B cell (primary cell): ENCODE results near the gene PALM. TPM values are rescaled to one million over a fixed set of nuclear protein-coding genes. Genes with fewer than 3 reads are reported as not detected.

Experiments
- ATAC-seq: fragments of 200-7000 bp; cut with Tn5 transposase; one replicate; pipeline ENCODE4 v1.10.0; 2021; ENCODE audit warnings: low read depth, mild to moderate bottlenecking, moderate number of reproducible peaks, moderate library complexity
- CTCF ChIA-PET: fragments of 350-600 bp; sonication (Branson Sonifier 250); formaldehyde crosslinking; loops from one replicate; lab custom pipeline; 2021; ENCODE audit warnings: antibody characterized with exemption, inconsistent platforms; lab: Charles Lee
- POLR2A ChIA-PET: fragments of 350-600 bp; sonication (Branson Sonifier 250); formaldehyde crosslinking; loops from one replicate; lab custom pipeline; 2021; ENCODE audit warnings: antibody characterized with exemption; lab: Charles Lee
- DNase-seq: peaks from one replicate; pipeline ENCODE4 v3.0.0; 2013
- H2AFZ ChIP-seq: 2 replicates; pipeline ENCODE4 v1.6.1; 2012; ENCODE audit warnings: mild to moderate bottlenecking, low read depth, low read length; ENCODE audit not compliant: insufficient read depth, poor library complexity, severe bottlenecking
- H3K27ac ChIP-seq, 2 donors: 1 replicate in 1 of 2; 2 replicates in 1 of 2; pipeline ENCODE4 v1.5.1; 2012 to 2013; ENCODE audit warnings: low read length in 2 of 2, mild to moderate bottlenecking in 2 of 2, moderate library complexity in 1 of 2
- H3K27me3 ChIP-seq, 4 experiments: fragments of 200-600 bp in 1 of 4; sonication (generic) in 1 of 4; replicated peaks in 1 of 4; 1 replicate in 2 of 4; 2 replicates in 2 of 4; pipeline versions ENCODE4 v1.6.1 to v1.7.0; 2013 to 2016; ENCODE audit warnings: low read length in 3 of 4, mild to moderate bottlenecking in 2 of 4, mixed read lengths in 1 of 4, moderate library complexity in 1 of 4; ENCODE audit not compliant: insufficient read depth in 4 of 4, control insufficient read depth in 3 of 4; ENCODE audit errors: control extremely low read depth in 1 of 4
- H3K36me3 ChIP-seq, 2 experiments: replicated peaks in 1 of 2; 1 replicate in 1 of 2; 2 replicates in 1 of 2; pipeline versions ENCODE4 v1.6.1 to v1.7.1; 2013; ENCODE audit warnings: low read length in 1 of 2; ENCODE audit not compliant: insufficient read depth in 2 of 2, control insufficient read depth in 1 of 2; ENCODE audit errors: control extremely low read depth in 1 of 2, extremely low read depth in 1 of 2
- H3K4me1 ChIP-seq, 2 donors: fragments of 200-600 bp in 1 of 2; sonication (generic) in 1 of 2; 1 replicate in 1 of 2; 2 replicates in 1 of 2; pipeline versions ENCODE4 v1.5.1 to v1.6.1; 2013 to 2017; ENCODE audit warnings: low read length in 2 of 2; ENCODE audit not compliant: control insufficient read depth in 2 of 2, insufficient read depth in 2 of 2
- H3K4me2 ChIP-seq: replicated peaks from 2 replicates; pipeline ENCODE3; 2012; ENCODE audit warnings: mild to moderate bottlenecking, low read depth, low read length; ENCODE audit not compliant: poor library complexity, severe bottlenecking
- H3K4me3 ChIP-seq, 5 experiments: fragments of 200-600 bp in 1 of 5; sonication (generic) in 1 of 5; 1 replicate in 3 of 5; 2 replicates in 2 of 5; pipeline versions ENCODE4 v1.5.1 to v1.7.0; 2011 to 2016; ENCODE audit warnings: low read length in 4 of 5, mild to moderate bottlenecking in 4 of 5, low read depth in 2 of 5, control low read depth in 1 of 5, moderate library complexity in 1 of 5; ENCODE audit not compliant: insufficient read depth in 1 of 5; ENCODE audit errors: control extremely low read depth in 1 of 5, extremely low read depth in 1 of 5
- H3K79me2 ChIP-seq: fragments of 200-600 bp; sonication (generic); one replicate; pipeline ENCODE4 v1.6.0; 2016; ENCODE audit warnings: low read length; ENCODE audit not compliant: control insufficient read depth, insufficient read depth
- H3K9ac ChIP-seq: fragments of 200-600 bp; sonication (generic); 2 replicates; pipeline ENCODE4 v1.6.1; 2017; ENCODE audit warnings: mild to moderate bottlenecking, low read length, moderate library complexity
- H3K9me3 ChIP-seq, 3 donors: one replicate each; pipeline versions ENCODE4 v1.6.1 to v1.7.1; 2013; ENCODE audit warnings: low read length in 2 of 3; ENCODE audit not compliant: control insufficient read depth in 2 of 3, insufficient read depth in 1 of 3; ENCODE audit errors: control extremely low read depth in 1 of 3
- H4K20me1 ChIP-seq: 2 replicates; pipeline ENCODE4 v1.6.0; 2012; ENCODE audit warnings: mild to moderate bottlenecking, low read length; ENCODE audit not compliant: insufficient read depth, control insufficient read depth, poor library complexity, severe bottlenecking
- H3K27ac Mint-ChIP-seq: one replicate; pipeline ENCODE4 v1.8.0; 2021; ENCODE audit warnings: mixed read lengths
- H3K27me3 Mint-ChIP-seq: one replicate; pipeline ENCODE4 v1.8.0; 2021; ENCODE audit warnings: mixed read lengths
- H3K4me1 Mint-ChIP-seq: one replicate; pipeline ENCODE4 v1.8.0; 2021; ENCODE audit warnings: mixed read lengths
- H3K4me3 Mint-ChIP-seq: one replicate; pipeline ENCODE4 v1.8.0; 2021; ENCODE audit warnings: mixed read lengths
- H3K9me3 Mint-ChIP-seq: one replicate; pipeline ENCODE4 v1.8.0; 2022; ENCODE audit warnings: mixed read lengths; ENCODE audit not compliant: insufficient read depth
- CTCF ChIP-seq: fragments of 200-600 bp; IDR thresholded peaks from one replicate; pipeline ENCODE4 v1.8.0; 2022; ENCODE audit warnings: antibody characterized with exemption, mild to moderate bottlenecking
- EZH2 ChIP-seq: IDR thresholded peaks from 2 replicates; pipeline ENCODE4 v1.6.1; 2012; ENCODE audit warnings: borderline replicate concordance, low read depth, mild to moderate bottlenecking, moderate library complexity, low read length; ENCODE audit not compliant: insufficient read depth, poor library complexity, severe bottlenecking
- WGBS: methylation state at CpG from one replicate; pipeline ENCODE4 v1.1.5; 2013; ENCODE audit warnings: missing lambda C conversion rate; ENCODE audit not compliant: insufficient coverage; 5-methylcytosine and 5-hydroxymethylcytosine counted together
- intact Hi-C: fragments of 100-400 bp; cut with micrococcal nuclease; formaldehyde crosslinking; loops from one replicate; pipeline ENCODE4 v1.10.0; 2022
- polyA plus RNA-seq: library from polyadenylated mRNA; depleted of rRNA; stranded (reverse); fragments of >200 nt; gene quantifications from 2 replicates; pipeline ENCODE4 v1.2.3, GENCODE V29; 2012
- total RNA-seq, 2 donors: library from RNA; stranded (reverse); fragments of 120-200 nt in 1 of 2; gene quantifications; 1 replicate in 1 of 2; 2 replicates in 1 of 2; pipeline versions ENCODE4 v1.2.3 to v1.2.4, GENCODE V29; 2013 to 2022

The PALM gene
- total and polyA plus RNA-seq, 2 donors (not counting 1 experiment from before 2014, with no cell fraction given), result 0.15 TPM; not detected in 1

- no peaks in the 10 kb centered on the region for H3K4me1 Mint-ChIP-seq
- ChIA-PET CTCF (no interaction called here), POLR2A (no interaction called here)
- no peak overlapping the region for H3K9ac ChIP-seq
- no peak overlapping the region for H3K27ac ChIP-seq
- no peak for DNase-seq
- H3K4me3 Mint-ChIP-seq, result no peak overlapping the region
- H3K79me2 ChIP-seq, result no peaks in the 10 kb centered on the region
- peaks cover 0 to 26% (median 7%) of the 10 kb centered on the region in 3 donors for H3K9me3 ChIP-seq
- H3K27me3 ChIP-seq, result peaks cover 0 to 4% (median 0%) of the 10 kb centered on the region in 4 experiments
- H3K9me3 Mint-ChIP-seq, result no peaks in the 10 kb centered on the region
- H2AFZ ChIP-seq, result no peak overlapping the region
- no peak overlapping the region for H3K27ac Mint-ChIP-seq
- intact Hi-C loops, result no loop called here
- WGBS, result 70% methylated on average over 22 of the region's 30 CpGs
- no peaks in the 10 kb centered on the region for H4K20me1 ChIP-seq
- no peak for ATAC-seq
- H3K4me3 ChIP-seq, result no peak overlapping the region
- no peak for TF ChIP-seq EZH2
- TF ChIP-seq CTCF, result no peak
- H3K27me3 Mint-ChIP-seq, result no peaks in the 10 kb centered on the region
- H3K36me3 ChIP-seq, result no peaks in the 10 kb centered on the region
- H3K4me2 ChIP-seq, result no peak overlapping the region
- H3K4me1 ChIP-seq, result no peaks in the 10 kb centered on the region
Observed at GRCh38 chr19:751501-752341, 43.0 kb downstream of the PALM start.
